ENCODE data around the gene KCNAB1. TPM values are rescaled to one million over a fixed set of nuclear protein-coding genes. Genes with fewer than 3 reads are reported as not detected.

KCNAB1 gene
- polyA plus RNA-seq, 4 donors: 2.7 to 3.5 (median 3.3) TPM

DNA sequence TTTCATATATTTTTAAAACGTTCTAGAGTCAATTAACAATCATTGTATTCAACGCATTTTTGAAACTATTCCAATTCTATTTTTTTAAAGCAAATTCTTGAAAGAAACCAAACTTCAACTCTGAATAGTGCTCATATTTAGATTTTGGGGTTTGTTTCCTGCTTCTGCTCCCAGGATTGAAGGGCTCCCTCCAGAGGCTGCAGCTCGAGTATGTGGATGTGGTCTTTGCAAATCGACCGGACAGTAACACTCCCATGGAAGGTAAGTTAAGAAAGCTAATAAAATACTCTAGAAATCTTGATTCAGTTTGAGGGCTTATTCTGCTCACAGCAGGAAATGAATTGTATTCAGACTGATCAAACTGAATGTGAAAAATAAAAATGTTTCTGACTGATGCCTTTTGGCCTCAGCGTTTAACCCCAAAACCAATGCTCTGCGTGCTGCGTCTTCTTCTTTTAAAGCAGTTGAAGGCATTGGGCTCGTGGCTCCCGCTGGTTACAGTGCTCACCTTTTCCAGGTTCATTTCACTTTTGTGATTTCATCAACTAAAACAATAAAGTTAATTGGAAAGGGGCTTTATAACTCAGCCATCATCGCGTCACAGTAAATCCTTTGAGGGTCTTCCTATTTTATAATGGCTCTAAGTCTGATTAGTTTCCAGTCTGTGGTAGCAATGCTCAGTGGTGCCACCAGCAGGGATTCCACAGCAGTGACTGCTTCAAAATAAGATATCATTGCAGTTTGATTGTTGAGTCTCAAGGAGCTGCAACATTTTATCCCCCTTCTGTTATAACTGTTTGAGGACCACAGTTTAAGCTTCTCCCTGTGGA, 354.4 kb downstream of the KCNAB1 start:
- DNase-seq (ENCODE audit: low read depth in 4 of 4, low spot score in 2 of 4): no peak

DNA sequence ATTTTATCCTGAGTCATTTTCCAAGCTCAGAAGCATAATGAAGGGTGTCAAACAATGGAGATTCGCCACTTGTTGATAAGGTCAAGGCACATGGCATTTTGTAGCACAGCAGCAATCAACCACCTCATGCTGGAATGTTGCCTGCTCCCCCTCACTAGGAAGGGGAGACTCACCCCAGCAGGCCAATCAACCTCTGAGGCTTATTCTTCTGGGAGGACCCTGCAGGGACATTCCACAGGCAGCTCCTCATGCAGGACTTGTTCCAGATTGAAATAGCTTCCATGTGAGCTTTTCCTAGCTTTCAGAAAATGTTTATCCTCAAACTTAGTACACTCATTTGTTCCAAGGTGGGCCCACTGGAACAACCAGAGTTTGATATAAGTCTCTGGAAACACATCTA, 356.9 kb downstream of the KCNAB1 start:
- no peak for DNase-seq (ENCODE audit: low read depth in 4 of 4, low spot score in 2 of 4)

DNA sequence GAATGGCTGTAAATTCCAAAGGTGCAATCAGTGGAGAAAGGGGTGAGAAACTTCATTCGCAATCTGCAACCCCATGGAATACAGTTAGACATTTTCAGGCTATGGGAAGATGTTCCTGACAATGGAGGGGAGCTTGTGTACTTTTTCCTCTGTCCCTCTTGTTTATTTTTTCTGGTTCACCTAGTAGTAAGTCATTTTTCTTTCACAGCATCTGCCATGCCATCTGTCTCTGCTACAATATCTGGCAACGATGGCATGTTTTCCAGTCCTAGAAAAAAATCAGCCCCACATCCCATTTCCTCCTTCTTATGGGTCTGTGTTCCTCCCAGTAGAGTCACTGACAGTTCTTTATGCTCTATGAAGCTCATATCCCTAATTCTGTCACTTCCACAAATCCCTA, 358.5 kb downstream of the KCNAB1 start:
- no peak for DNase-seq (ENCODE audit: low read depth in 4 of 4, low spot score in 2 of 4)

- DNase-seq (ENCODE audit: low read depth in 4 of 4, low spot score in 2 of 4): no peak
Measured at GRCh38 chr3:156479604-156480003, 359.2 kb downstream of the KCNAB1 start.

GRCh38 chr3:156480949-156481348, 360.6 kb downstream of the KCNAB1 start:
- DNase-seq (ENCODE audit: low read depth in 4 of 4, low spot score in 2 of 4): no peak

DNA sequence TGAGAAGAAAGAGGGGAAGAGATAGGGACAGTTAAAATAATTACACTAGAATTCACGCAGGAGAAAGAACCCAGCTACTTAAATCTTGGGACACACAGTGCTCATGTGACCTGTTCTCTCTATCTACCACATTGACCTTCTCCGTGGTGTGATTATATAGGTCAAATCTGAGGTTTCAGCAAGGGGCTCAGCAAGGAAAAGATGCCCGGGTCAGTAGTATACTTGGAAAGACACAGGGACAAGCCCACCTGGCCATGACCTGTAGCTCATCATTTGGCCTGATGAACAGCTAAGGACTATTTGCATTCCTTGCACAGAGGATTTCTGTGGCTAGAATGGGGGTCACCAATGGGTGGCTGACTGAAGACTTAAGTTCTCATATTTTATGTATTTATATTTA, 362.6 kb downstream of the KCNAB1 start:
- no peak for DNase-seq (ENCODE audit: low read depth in 4 of 4, low spot score in 2 of 4)

GRCh38 chr3:156483426-156483825, 363.0 kb downstream of the KCNAB1 start:
- no peak for DNase-seq (ENCODE audit: low read depth in 4 of 4, low spot score in 2 of 4)

GRCh38 chr3:156483961-156484787, 363.8 kb downstream of the KCNAB1 start:
- DNase-seq (ENCODE audit: low read depth in 4 of 4, low spot score in 2 of 4): no peak

DNA sequence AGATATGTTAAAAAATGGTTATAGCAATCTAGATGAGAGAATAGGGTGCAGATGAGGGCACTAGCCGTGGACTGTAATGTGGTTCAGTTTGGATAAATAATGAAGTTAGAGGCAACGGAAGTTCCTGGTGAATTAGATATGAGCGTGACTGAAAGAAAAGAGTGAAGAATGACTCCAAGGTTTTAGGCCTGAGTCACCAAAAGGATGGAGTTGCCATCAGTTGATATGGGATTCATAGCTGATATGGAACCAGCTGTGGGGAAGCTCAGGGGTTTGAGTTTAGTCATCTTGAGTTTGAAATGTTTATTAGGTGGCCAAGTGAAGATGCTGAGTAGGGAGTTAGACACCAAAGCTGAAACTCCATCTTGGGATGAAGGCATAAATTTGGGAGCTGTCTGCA, 368.4 kb downstream of the KCNAB1 start:
- no peak for DNase-seq (ENCODE audit: low read depth in 4 of 4, low spot score in 2 of 4)

GRCh38 chr3:156489462-156489911, 369.1 kb downstream of the KCNAB1 start:
- DNase-seq (ENCODE audit: low read depth in 4 of 4, low spot score in 2 of 4): no peak

- DNase-seq (ENCODE audit: low read depth in 4 of 4, low spot score in 2 of 4): no peak
Measured at GRCh38 chr3:156491192-156491591, 370.8 kb downstream of the KCNAB1 start.

- no peak for DNase-seq (ENCODE audit: low read depth in 4 of 4, low spot score in 2 of 4)
Measured at GRCh38 chr3:156492801-156493261, 372.5 kb downstream of the KCNAB1 start.

GRCh38 chr3:156493887-156494286, 373.5 kb downstream of the KCNAB1 start:
- DNase-seq (ENCODE audit: low read depth in 4 of 4, low spot score in 2 of 4): no peak

GRCh38 chr3:156495816-156496215, 375.4 kb downstream of the KCNAB1 start:
- no peak for DNase-seq (ENCODE audit: low read depth in 4 of 4, low spot score in 2 of 4)

DNA sequence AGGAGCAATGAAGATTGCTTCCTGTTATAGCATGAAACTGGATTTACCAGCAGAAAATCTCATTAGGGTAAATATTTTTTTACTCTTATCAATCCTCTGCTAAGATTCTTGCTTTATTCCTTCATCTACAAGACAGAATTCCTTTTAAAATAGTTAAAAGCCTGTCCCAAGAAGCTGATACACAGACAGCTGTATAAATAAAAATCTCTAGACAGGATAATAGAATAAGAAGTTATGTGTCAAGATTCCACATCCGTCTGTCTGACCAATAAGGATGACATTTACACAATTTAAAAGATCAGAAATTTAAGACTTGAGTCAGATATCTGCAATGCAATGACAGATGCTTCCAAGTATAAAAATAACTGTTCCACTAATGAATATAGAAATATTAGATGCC, 376.9 kb downstream of the KCNAB1 start:
- DNase-seq (ENCODE audit: low read depth in 4 of 4, low spot score in 2 of 4): no peak

DNA sequence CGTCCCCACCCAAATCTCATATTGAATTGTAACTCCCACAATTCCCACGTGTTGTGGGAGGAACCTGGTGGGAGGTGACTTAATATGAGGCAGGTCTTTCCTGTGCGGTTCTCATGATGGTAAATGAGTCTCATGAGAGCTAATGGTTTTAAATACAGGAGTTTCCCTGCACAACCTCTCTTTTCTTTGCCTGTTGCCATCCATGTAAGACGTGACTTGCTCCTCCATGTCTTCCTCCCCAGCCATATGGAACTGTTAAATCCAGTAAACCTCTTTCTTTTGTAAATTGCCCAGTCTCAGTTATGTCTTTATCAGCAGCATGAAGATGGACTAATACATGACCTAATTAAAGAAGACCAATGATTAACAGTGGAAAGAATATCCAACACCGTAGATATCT, 377.9 kb downstream of the KCNAB1 start:
- DNase-seq (ENCODE audit: low read depth in 4 of 4, low spot score in 2 of 4): no peak

- DNase-seq (ENCODE audit: low read depth in 4 of 4, low spot score in 2 of 4): no peak
Measured at GRCh38 chr3:156507285-156507684, 386.9 kb downstream of the KCNAB1 start.

GRCh38 chr3:156509189-156510174, 389.1 kb downstream of the KCNAB1 start:
- peak; percentile 24 to 56 (median 39) for DNase-seq (ENCODE audit: low read depth in 4 of 4, low spot score in 2 of 4)

- DNase-seq (ENCODE audit: low read depth in 4 of 4, low spot score in 2 of 4): no peak
Measured at GRCh38 chr3:156511987-156512677, 391.8 kb downstream of the KCNAB1 start.

DNA sequence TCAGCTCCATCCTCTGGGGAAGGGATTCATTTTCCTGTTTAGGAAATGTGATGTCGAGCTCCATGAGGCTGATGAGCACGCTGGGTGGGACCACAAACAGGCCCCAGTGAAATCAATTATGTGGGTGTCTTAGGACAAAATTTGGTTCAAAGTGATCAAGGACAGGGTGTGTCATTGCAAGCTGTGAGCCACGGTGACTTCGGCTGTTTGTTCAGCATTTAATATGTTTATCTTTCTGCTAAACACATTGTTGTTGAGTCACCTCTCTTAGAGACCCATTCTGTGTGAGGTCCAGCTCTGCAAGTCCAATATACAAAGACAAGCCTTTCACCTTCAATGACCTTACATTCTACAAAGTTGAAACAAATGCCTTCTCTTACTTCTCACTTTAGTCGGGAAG, 393.2 kb downstream of the KCNAB1 start:
- no peak for DNase-seq (ENCODE audit: low read depth in 4 of 4, low spot score in 2 of 4)

Measured in left renal cortex interstitium (tissue), 4 donors.